ENCODE results near the gene SHISAL1.

DNA sequence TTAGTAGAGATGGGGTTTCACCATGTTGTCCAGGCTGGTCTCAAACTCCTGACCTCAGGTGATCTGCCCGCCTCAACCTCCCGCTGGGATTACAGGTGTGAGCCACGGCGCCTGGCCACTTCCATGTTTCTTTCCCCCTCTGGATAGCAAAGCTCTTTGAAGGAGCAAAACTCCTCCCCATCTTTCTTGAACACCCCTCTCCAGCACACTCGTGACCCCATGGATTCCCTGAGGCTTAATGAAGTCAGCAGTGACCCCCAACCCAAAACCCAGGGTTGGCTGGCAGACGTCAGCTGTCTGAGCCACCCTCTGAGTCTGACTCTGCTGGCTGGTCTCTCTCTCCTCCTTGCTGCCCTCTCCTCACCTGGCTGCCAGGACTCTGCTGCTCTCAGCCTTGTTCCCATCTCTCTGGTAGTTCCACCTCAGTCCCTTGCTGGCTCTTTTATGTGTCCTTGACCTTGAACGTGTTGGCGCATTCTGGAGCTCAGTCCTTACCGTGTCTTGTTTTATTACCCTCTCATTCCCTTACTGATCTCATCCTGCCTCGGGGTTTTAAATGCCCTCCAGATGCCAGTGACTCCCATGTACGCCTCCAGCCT lies 87.6 kb downstream of the SHISAL1 start:
- TF ChIP-seq GATA2 (IDR thresholded peaks at IDR 0.05; ENCODE audit: low read depth, low read length) (no peak), GATA3 (IDR thresholded peaks at IDR 0.05; ENCODE audit: low read depth, low read length) (no peak)

All from SH-SY5Y (cell line).